CD4-positive, alpha-beta T cell treated with Interleukin-12 subunit alpha and Interleukin-12 subunit beta, for 1 hour (primary cell): Measurements from ENCODE around the gene PLXND1.
A peak's percentile ranks its signal among the peaks of the same experiment; 100 is the strongest.

ENCODE experiments used
- DNase-seq: peaks from one replicate; pipeline ENCODE4 v3.0.0-alpha.2; 2020

The PLXND1 gene

GRCh38 chr3:129543999-129544398, 62.5 kb downstream of the PLXND1 start:
- DNase-seq: no peak

GRCh38 chr3:129543156-129543790, 63.2 kb downstream of the PLXND1 start, which contains the start of gene H1-8:
H1-8 (plus strand) TSS chr3:129543175; CDS start chr3:129543219, 44 bp downstream.
- DNase-seq: no peak

GRCh38 chr3:129542747-129543146, 63.7 kb downstream of the PLXND1 start:
- DNase-seq: no peak

GRCh38 chr3:129540776-129541516, 65.5 kb downstream of the PLXND1 start:
- no peak for DNase-seq

- no peak for DNase-seq
Measured at GRCh38 chr3:129539206-129539605, 67.3 kb downstream of the PLXND1 start.

GRCh38 chr3:129536804-129537203, 69.7 kb downstream of the PLXND1 start:
- no peak for DNase-seq

GRCh38 chr3:129536374-129536667, 70.2 kb downstream of the PLXND1 start:
- no peak for DNase-seq

GRCh38 chr3:129535075-129535474, 71.4 kb downstream of the PLXND1 start:
- DNase-seq: no peak

GRCh38 chr3:129534428-129535027, 71.9 kb downstream of the PLXND1 start:
- no peak for DNase-seq

- no peak for DNase-seq
Measured at GRCh38 chr3:129533406-129533805, 73.1 kb downstream of the PLXND1 start.

GRCh38 chr3:129532261-129532660, 74.2 kb downstream of the PLXND1 start:
- no peak for DNase-seq

GRCh38 chr3:129531699-129532098, 74.8 kb downstream of the PLXND1 start:
- no peak for DNase-seq

GRCh38 chr3:129530821-129531220, 75.7 kb downstream of the PLXND1 start:
- DNase-seq: no peak

GRCh38 chr3:129530251-129530791, 76.2 kb downstream of the PLXND1 start:
- no peak for DNase-seq

GRCh38 chr3:129529436-129530210, 76.9 kb downstream of the PLXND1 start:
- DNase-seq: no peak

- DNase-seq: no peak
Measured at GRCh38 chr3:129528589-129529100, 77.8 kb downstream of the PLXND1 start, which contains the start of gene RHO. RHO (plus strand) TSS chr3:129528639; CDS start chr3:129528734, 95 bp downstream.

GRCh38 chr3:129527262-129527661, 79.2 kb downstream of the PLXND1 start:
- DNase-seq: no peak

GRCh38 chr3:129526121-129526900, 80.2 kb downstream of the PLXND1 start:
- peak; percentile 8 for DNase-seq

GRCh38 chr3:129525341-129525968, 81.0 kb downstream of the PLXND1 start:
- DNase-seq: no peak

- no peak for DNase-seq
Measured at GRCh38 chr3:129524081-129524480, 82.4 kb downstream of the PLXND1 start.

- no peak for DNase-seq
Measured at GRCh38 chr3:129522953-129523352, 83.5 kb downstream of the PLXND1 start.

GRCh38 chr3:129521611-129522010, 84.9 kb downstream of the PLXND1 start:
- no peak for DNase-seq
